CD14-positive monocyte (primary cell): ENCODE data around the gene ADAMTSL1. TPM values are rescaled to one million over a fixed set of nuclear protein-coding genes. Genes with fewer than 3 reads are reported as not detected.

Source experiments
- DNase-seq, 3 donors: peaks; one replicate each; pipeline ENCODE4 v3.0.0-alpha.2; 2011 to 2022
- H2AFZ ChIP-seq: 2 replicates; pipeline ENCODE4 v1.6.0; 2012; ENCODE audit warnings: mild to moderate bottlenecking, low read depth, low read length, inconsistent platforms; ENCODE audit not compliant: insufficient read depth, poor library complexity, severe bottlenecking
- H3K27ac ChIP-seq, 2 donors: 1 replicate in 1 of 2; 2 replicates in 1 of 2; pipeline ENCODE4 v1.5.1; 2012 to 2013; ENCODE audit warnings: low read length in 2 of 2, control low read depth in 1 of 2, inconsistent platforms in 1 of 2, low read depth in 1 of 2, mild to moderate bottlenecking in 1 of 2
- H3K27me3 ChIP-seq, 2 donors: one replicate each; pipeline versions ENCODE4 v1.6.0 to v1.6.1; 2011 to 2013; ENCODE audit warnings: low read length in 2 of 2; ENCODE audit not compliant: control insufficient read depth in 2 of 2, insufficient read depth in 2 of 2
- H3K36me3 ChIP-seq, 2 donors: replicated peaks in 1 of 2; 1 replicate in 1 of 2; 2 replicates in 1 of 2; pipeline versions ENCODE4 v1.5.1 to v1.6.1; 2012 to 2013; ENCODE audit warnings: low read length in 2 of 2, control low read depth in 1 of 2, inconsistent platforms in 1 of 2, mild to moderate bottlenecking in 1 of 2; ENCODE audit not compliant: insufficient read depth in 2 of 2, control insufficient read depth in 1 of 2
- H3K4me1 ChIP-seq, 2 donors: 1 replicate in 1 of 2; 2 replicates in 1 of 2; pipeline versions ENCODE4 v1.5.1 to v1.6.1; 2012 to 2013; ENCODE audit warnings: low read length in 2 of 2, control low read depth in 1 of 2, inconsistent platforms in 1 of 2, mild to moderate bottlenecking in 1 of 2, moderate library complexity in 1 of 2; ENCODE audit not compliant: insufficient read depth in 2 of 2, control insufficient read depth in 1 of 2
- H3K4me2 ChIP-seq: replicated peaks from 2 replicates; pipeline ENCODE3; 2012; ENCODE audit warnings: low read length, moderate library complexity, mild to moderate bottlenecking; ENCODE audit not compliant: poor library complexity, severe bottlenecking; ENCODE audit errors: extremely low read depth
- H3K4me3 ChIP-seq, 3 experiments: fragments of 200-600 bp in 1 of 3; sonication (generic) in 1 of 3; replicated peaks in 1 of 3; 1 replicate in 2 of 3; 2 replicates in 1 of 3; pipeline ENCODE4 v1.5.1; 2011 to 2013; ENCODE audit warnings: low read length in 3 of 3, mild to moderate bottlenecking in 3 of 3, control low read depth in 2 of 3, low read depth in 2 of 3, inconsistent platforms in 1 of 3, moderate library complexity in 1 of 3
- H3K79me2 ChIP-seq: 2 replicates; pipeline ENCODE4 v1.6.0; 2012; ENCODE audit warnings: mild to moderate bottlenecking, control low read depth, inconsistent platforms, low read length, moderate library complexity; ENCODE audit not compliant: insufficient read depth
- H3K9ac ChIP-seq: 2 replicates; pipeline ENCODE4 v1.6.0; 2017; ENCODE audit warnings: low read length, mild to moderate bottlenecking; ENCODE audit not compliant: insufficient read depth, poor library complexity, severe bottlenecking
- H3K9me3 ChIP-seq, 2 donors: replicated peaks in 1 of 2; 1 replicate in 1 of 2; 2 replicates in 1 of 2; pipeline versions ENCODE4 v1.5.1 to v1.6.1; 2012 to 2013; ENCODE audit warnings: low read length in 2 of 2, control low read depth in 1 of 2; ENCODE audit not compliant: control insufficient read depth in 1 of 2, insufficient read depth in 1 of 2
- H4K20me1 ChIP-seq: 2 replicates; pipeline ENCODE4 v1.6.0; 2012; ENCODE audit warnings: mild to moderate bottlenecking, low read length, control low read depth, moderate library complexity; ENCODE audit not compliant: insufficient read depth
- H3K27ac Mint-ChIP-seq, 7 donors: one replicate each; pipeline ENCODE4 v1.8.0; 2020; ENCODE audit warnings: mild to moderate bottlenecking in 7 of 7, mixed read lengths in 7 of 7, moderate library complexity in 6 of 7, inconsistent platforms in 2 of 7
- H3K27me3 Mint-ChIP-seq, 3 donors: one replicate each; pipeline ENCODE4 v1.8.0; 2021 to 2022; ENCODE audit warnings: low read depth in 3 of 3, mild to moderate bottlenecking in 3 of 3, mixed read lengths in 3 of 3, moderate library complexity in 3 of 3, inconsistent platforms in 1 of 3
- H3K36me3 Mint-ChIP-seq, 2 donors: one replicate each; pipeline ENCODE4 v1.8.0; 2020; ENCODE audit warnings: mixed read lengths in 2 of 2, inconsistent platforms in 1 of 2, mild to moderate bottlenecking in 1 of 2
- H3K4me1 Mint-ChIP-seq: one replicate; pipeline ENCODE4 v1.8.0; 2020; ENCODE audit warnings: mild to moderate bottlenecking, mixed read lengths
- H3K4me3 Mint-ChIP-seq, 2 donors: one replicate each; pipeline ENCODE4 v1.8.0; 2020; ENCODE audit warnings: mild to moderate bottlenecking in 2 of 2, mixed read lengths in 2 of 2, moderate library complexity in 1 of 2
- H3K9me3 Mint-ChIP-seq, 7 donors: one replicate each; pipeline ENCODE4 v1.8.0; 2020 to 2022; ENCODE audit warnings: mixed read lengths in 7 of 7, mild to moderate bottlenecking in 6 of 7, moderate library complexity in 6 of 7, inconsistent platforms in 2 of 7
- CTCF ChIP-seq: fragments of 200-600 bp; IDR thresholded peaks from one replicate; pipeline ENCODE4 v1.8.0; 2022; ENCODE audit warnings: antibody characterized with exemption, mild to moderate bottlenecking
- WGBS: methylation state at CpG from one replicate; pipeline ENCODE4 v1.1.5; 2013; ENCODE audit warnings: missing lambda C conversion rate; ENCODE audit not compliant: insufficient coverage; 5-methylcytosine and 5-hydroxymethylcytosine counted together
- intact Hi-C, 2 donors: fragments of 100-400 bp; cut with micrococcal nuclease; formaldehyde crosslinking; loops; one replicate each; pipeline versions ENCODE4 v1.15.0 to v1.15.1; 2023
- polyA plus RNA-seq, 3 donors: library from polyadenylated mRNA; depleted of rRNA in 1 of 3; unstranded in 2 of 3; stranded (reverse) in 1 of 3; fragments of 300-500 nt in 2 of 3; fragments of >200 nt in 1 of 3; fragmentation: Illumina TruSeq in 2 of 3; gene quantifications; 1 replicate in 2 of 3; 2 replicates in 1 of 3; pipeline ENCODE4 v1.2.3, GENCODE V29; 2012 to 2021

Gene ADAMTSL1
- polyA plus RNA-seq, 3 donors, result not detected

- Histone ChIP-seq H3K27ac (no peak overlapping the region), H3K27me3 (no peaks in the 10 kb centered on the region), H3K79me2 (no peaks in the 10 kb centered on the region), H3K36me3 (no peaks in the 10 kb centered on the region), H3K9ac (no peak overlapping the region), H3K4me2 (no peak overlapping the region), H3K4me3 (no peak overlapping the region), H3K9me3 (no peaks in the 10 kb centered on the region), H4K20me1 (no peaks in the 10 kb centered on the region), H2AFZ (no peak overlapping the region), H3K4me1 (no peaks in the 10 kb centered on the region)
- no peaks in the 10 kb centered on the region for H3K36me3 Mint-ChIP-seq
- H3K9me3 Mint-ChIP-seq, result peaks cover 0 to 2% (median 0%) of the 10 kb centered on the region in 7 donors
- H3K4me3 Mint-ChIP-seq, result no peak overlapping the region
- H3K27me3 Mint-ChIP-seq, result peaks cover 0 to 2% (median 1%) of the 10 kb centered on the region in 3 donors
- WGBS, result 88% methylated on average over 4 of the region's 5 CpGs
- no peak for TF ChIP-seq CTCF
- no peak overlapping the region for H3K27ac Mint-ChIP-seq
- no peaks in the 10 kb centered on the region for H3K4me1 Mint-ChIP-seq
- intact Hi-C loops, result no loop called here
- no peak for DNase-seq
These were observed 363.4 kb downstream of the ADAMTSL1 start for GRCh38 chr9:18837402-18837801.

GRCh38 chr9:18847576-18848275 lies 373.8 kb downstream of the ADAMTSL1 start:
- H3K4me2 ChIP-seq, result no peak overlapping the region
- Mint-ChIP-seq H3K4me3 (no peak overlapping the region), H3K4me1 (no peaks in the 10 kb centered on the region), H3K36me3 (no peaks in the 10 kb centered on the region), H3K27ac (no peak overlapping the region), H3K9me3 (peaks cover 0 to 7% (median 4%) of the 10 kb centered on the region in 7 donors), H3K27me3 (no peaks in the 10 kb centered on the region)
- H3K27ac ChIP-seq, result no peak overlapping the region
- 67% methylated on average over 4 of the region's 5 CpGs for WGBS
- peaks cover 0 to 7% of the 10 kb centered on the region in 2 donors for H3K9me3 ChIP-seq
- no peaks in the 10 kb centered on the region for H3K36me3 ChIP-seq
- no peak for DNase-seq
- intact Hi-C loops, result no loop called here
- no peaks in the 10 kb centered on the region for H3K79me2 ChIP-seq
- no peak overlapping the region for H3K4me3 ChIP-seq
- no peaks in the 10 kb centered on the region for H3K4me1 ChIP-seq
- no peak for TF ChIP-seq CTCF
- H4K20me1 ChIP-seq, result no peaks in the 10 kb centered on the region
- no peak overlapping the region for H2AFZ ChIP-seq
- no peaks in the 10 kb centered on the region for H3K27me3 ChIP-seq
- H3K9ac ChIP-seq, result no peak overlapping the region
